ENCODE data around the gene MCCC1. TPM values are rescaled to one million over a fixed set of nuclear protein-coding genes. Genes with fewer than 3 reads are reported as not detected.
A peak's percentile ranks its signal among the peaks of the same experiment; 100 is the strongest.

The MCCC1 gene
- polyA plus RNA-seq, 10 donors: 10.2 to 19.7 (median 14.6) TPM

GRCh38 chr3:182983876-182984275, 115.4 kb downstream of the MCCC1 start:
- DNase-seq: no peak

- DNase-seq: no peak
These were observed 118.3 kb downstream of the MCCC1 start for GRCh38 chr3:182981038-182981380.

GRCh38 chr3:182980204-182981037, 118.9 kb downstream of the MCCC1 start, which contains the start of gene DCUN1D1:
Gene DCUN1D1 (minus strand): TSS chr3:182980538. CDS start chr3:182980489, 49 bp downstream.
- peak; percentile 86 to 96 (median 90) for DNase-seq

GRCh38 chr3:182979674-182980191, 119.6 kb downstream of the MCCC1 start:
- DNase-seq: peak in 2 of 3 donors; percentile 27 to 59

GRCh38 chr3:182979103-182979673, 120.1 kb downstream of the MCCC1 start:
- DNase-seq: peak in 1 of 3 donors; percentile 28

GRCh38 chr3:182978387-182978786, 120.9 kb downstream of the MCCC1 start:
- DNase-seq: no peak

GRCh38 chr3:182973047-182973446, 126.2 kb downstream of the MCCC1 start:
- no peak for DNase-seq

GRCh38 chr3:182972387-182972786, 126.9 kb downstream of the MCCC1 start:
- no peak for DNase-seq

GRCh38 chr3:182971637-182972036, 127.7 kb downstream of the MCCC1 start:
- DNase-seq: no peak

GRCh38 chr3:182970811-182971418, 128.4 kb downstream of the MCCC1 start:
- DNase-seq: no peak

- no peak for DNase-seq
These were observed 129.4 kb downstream of the MCCC1 start for GRCh38 chr3:182969853-182970252.

GRCh38 chr3:182969277-182969676, 130.0 kb downstream of the MCCC1 start:
- no peak for DNase-seq

GRCh38 chr3:182967218-182968204, 131.8 kb downstream of the MCCC1 start:
- no peak for DNase-seq

GRCh38 chr3:182965861-182966366, 133.4 kb downstream of the MCCC1 start:
- DNase-seq: no peak

Other genes with a start within 250 kb of the MCCC1 start
- gene DCUN1D1, start 119.0 kb downstream of the MCCC1 start, polyA plus RNA-seq (ENCODE audit: insufficient read length in 10 of 10): 10 to 100 TPM; 24.1 to 38.7 (median 35.6) TPM
- gene LAMP3, start 63.2 kb upstream of the MCCC1 start, polyA plus RNA-seq (ENCODE audit: insufficient read length in 10 of 10): under 1 TPM; 0.05 to 0.47 (median 0.15) TPM
- 10 to 100 TPM in 8 of 10 donors, 1 to 10 TPM in 2; 8.6 to 14.9 (median 11.1) TPM for gene B3GNT5, start 153.8 kb upstream of the MCCC1 start, polyA plus RNA-seq (ENCODE audit: insufficient read length in 10 of 10)

Measured in muscle of back (tissue), 11 donors.